GM18519 (cell line): ENCODE results near the gene CMC2.
A peak's percentile ranks its signal among the peaks of the same experiment; 100 is the strongest.

Experiments
- ATAC-seq: cut with Tn5 transposase; IDR thresholded peaks from one replicate; pipeline ENCODE4 v1.9.1; 2021; ENCODE audit warnings: mild to moderate bottlenecking, moderate library complexity; ENCODE audit not compliant: unreplicated experiment, low FRiP score

CMC2 gene

GRCh38 chr16:81006813-81007695 lies at the start of gene CMC2, which contains the start of gene CENPN:
TSS of gene CMC2 (minus strand) at chr16:81006885. CDS start at chr16:80997394, 9,491 bp downstream.
TSS of gene CENPN (plus strand) at chr16:81007214. CDS start at chr16:81011940, 4,726 bp downstream.
- ATAC-seq: peak; percentile 79

- ATAC-seq: no peak
These were observed 47.1 kb upstream of the CMC2 start for GRCh38 chr16:81053761-81054160.

GRCh38 chr16:81042821-81043220 lies 36.1 kb upstream of the CMC2 start:
- no peak for ATAC-seq

- ATAC-seq: no peak
These were observed 35.0 kb upstream of the CMC2 start for GRCh38 chr16:81041696-81042095.

GRCh38 chr16:81040842-81041241 lies 34.2 kb upstream of the CMC2 start:
- no peak for ATAC-seq

- ATAC-seq: no peak
These were observed 33.4 kb upstream of the CMC2 start for GRCh38 chr16:81040131-81040530.

- no peak for ATAC-seq
These were observed 30.2 kb upstream of the CMC2 start for GRCh38 chr16:81036751-81037350.

GRCh38 chr16:81035975-81036750 lies 29.5 kb upstream of the CMC2 start:
- peak; percentile 32 for ATAC-seq

- ATAC-seq: peak; percentile 84
These were observed 28.8 kb upstream of the CMC2 start, which contains the start of gene ATMIN for GRCh38 chr16:81035398-81035974. TSS of gene ATMIN (plus strand) at chr16:81035842. CDS start at chr16:81035871, 29 bp downstream.

GRCh38 chr16:81029930-81030604 lies 23.4 kb upstream of the CMC2 start:
- ATAC-seq: no peak

GRCh38 chr16:81026429-81026828 lies 19.7 kb upstream of the CMC2 start:
- no peak for ATAC-seq

- no peak for ATAC-seq
These were observed 11.8 kb upstream of the CMC2 start for GRCh38 chr16:81018496-81018895.

- ATAC-seq: no peak
These were observed 8.0 kb upstream of the CMC2 start for GRCh38 chr16:81014672-81015071.

GRCh38 chr16:81012974-81013373 lies 6.3 kb upstream of the CMC2 start:
- no peak for ATAC-seq

- ATAC-seq: no peak
These were observed 1.8 kb upstream of the CMC2 start for GRCh38 chr16:81008505-81008789.

GRCh38 chr16:81006211-81006812 lies 373 bp downstream of the CMC2 start:
- ATAC-seq: peak; percentile 15

- ATAC-seq: no peak
These were observed 999 bp downstream of the CMC2 start for GRCh38 chr16:81005610-81006161.

GRCh38 chr16:81004646-81005353 lies 1.9 kb downstream of the CMC2 start:
- no peak for ATAC-seq
